Vagina (tissue), 2 donors: Measurements from ENCODE around the gene LSM11.

ENCODE experiments used
- POLR2A ChIP-seq, 2 donors: fragments of 450-650 bp; IDR thresholded peaks; one replicate each; pipeline ENCODE4 v1.6.1; 2017; ENCODE audit warnings: antibody characterized with exemption in 2 of 2, mild to moderate bottlenecking in 2 of 2, moderate library complexity in 2 of 2
- POLR2AphosphoS5 ChIP-seq, 2 donors: sonication (generic); formaldehyde crosslinking; IDR thresholded peaks; one replicate each; pipeline ENCODE4 v1.9.0; 2017; ENCODE audit warnings: antibody characterized with exemption in 2 of 2, mild to moderate bottlenecking in 2 of 2, low read depth in 1 of 2; ENCODE audit not compliant: insufficient read depth in 1 of 2
- TF ChIP-seq, protein P1 (sequence below), 3 experiments: fragments of 450-650 bp in 2 of 3; fragments of 200-600 bp in 1 of 3; sonication (generic) in 1 of 3; IDR thresholded peaks; one replicate each; pipeline ENCODE4 v1.5.1; 2017 to 2019; ENCODE audit warnings: antibody characterized with exemption in 3 of 3, mild to moderate bottlenecking in 2 of 3, moderate library complexity in 2 of 3

DNA sequence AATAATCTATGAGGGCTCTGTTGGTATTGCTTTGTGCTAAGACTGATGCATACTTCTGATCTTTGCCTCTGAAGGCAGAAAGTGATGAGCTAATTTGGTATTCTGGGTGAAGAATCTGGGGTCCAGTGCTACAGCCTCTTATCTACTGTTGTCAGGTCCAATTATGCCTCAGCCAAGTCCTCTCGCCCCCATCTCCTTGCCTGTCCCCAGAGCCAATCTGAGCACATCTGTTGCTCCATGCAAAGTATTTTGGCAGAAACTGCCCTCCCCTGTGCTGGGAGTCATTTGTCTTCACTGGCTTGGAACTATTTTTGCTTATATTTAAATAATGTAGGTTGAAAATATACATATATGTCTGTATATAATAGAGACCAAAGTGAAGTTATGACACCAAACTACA lies 23.4 kb downstream of the LSM11 start:
- no peak for TF ChIP-seq POLR2AphosphoS5 (IDR thresholded peaks at IDR 0.05; ENCODE audit: insufficient read depth in 1 of 2, low read depth in 1 of 2)
- TF ChIP-seq, protein P1, sequence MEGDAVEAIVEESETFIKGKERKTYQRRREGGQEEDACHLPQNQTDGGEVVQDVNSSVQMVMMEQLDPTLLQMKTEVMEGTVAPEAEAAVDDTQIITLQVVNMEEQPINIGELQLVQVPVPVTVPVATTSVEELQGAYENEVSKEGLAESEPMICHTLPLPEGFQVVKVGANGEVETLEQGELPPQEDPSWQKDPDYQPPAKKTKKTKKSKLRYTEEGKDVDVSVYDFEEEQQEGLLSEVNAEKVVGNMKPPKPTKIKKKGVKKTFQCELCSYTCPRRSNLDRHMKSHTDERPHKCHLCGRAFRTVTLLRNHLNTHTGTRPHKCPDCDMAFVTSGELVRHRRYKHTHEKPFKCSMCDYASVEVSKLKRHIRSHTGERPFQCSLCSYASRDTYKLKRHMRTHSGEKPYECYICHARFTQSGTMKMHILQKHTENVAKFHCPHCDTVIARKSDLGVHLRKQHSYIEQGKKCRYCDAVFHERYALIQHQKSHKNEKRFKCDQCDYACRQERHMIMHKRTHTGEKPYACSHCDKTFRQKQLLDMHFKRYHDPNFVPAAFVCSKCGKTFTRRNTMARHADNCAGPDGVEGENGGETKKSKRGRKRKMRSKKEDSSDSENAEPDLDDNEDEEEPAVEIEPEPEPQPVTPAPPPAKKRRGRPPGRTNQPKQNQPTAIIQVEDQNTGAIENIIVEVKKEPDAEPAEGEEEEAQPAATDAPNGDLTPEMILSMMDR (IDR thresholded peaks at IDR 0.05): no peak
- no peak for TF ChIP-seq POLR2A (IDR thresholded peaks at IDR 0.05)
